ENCODE measurements around the gene R3HDML.
A peak's percentile ranks its signal among the peaks of the same experiment; 100 is the strongest.

Gene R3HDML

GRCh38 chr20:44336725-44337380 is at the start of gene R3HDML:
Gene R3HDML (plus strand): TSS chr20:44337043. CDS start chr20:44337158, 115 bp downstream.
- H3K4me3 Mint-ChIP-seq, result peak within 1 kb of the TSS; percentile 5
- H3K36me3 Mint-ChIP-seq (ENCODE audit: low read depth), result no peaks in the 10 kb centered on the region
- no peaks in the 10 kb centered on the region for H3K9me3 Mint-ChIP-seq
- no peak within 1 kb of the TSS for H3K27ac Mint-ChIP-seq
- H3K27me3 Mint-ChIP-seq (ENCODE audit: low read depth, poor library complexity), result peaks cover 9% of the 10 kb centered on the region
- no peak for DNase-seq
- no peak for TF ChIP-seq CTCF (IDR thresholded peaks at IDR 0.05)
- H3K4me1 Mint-ChIP-seq, result peaks cover 20% of the 10 kb centered on the region

GRCh38 chr20:44287272-44288097 is 49.4 kb upstream of the R3HDML start:
- Mint-ChIP-seq H3K27me3 (ENCODE audit: low read depth, poor library complexity) (peaks cover 15% of the 10 kb centered on the region), H3K4me3 (no peak overlapping the region), H3K9me3 (peaks cover 11% of the 10 kb centered on the region), H3K36me3 (ENCODE audit: low read depth) (peaks cover 11% of the 10 kb centered on the region), H3K4me1 (peaks cover 8% of the 10 kb centered on the region), H3K27ac (no peak overlapping the region)
- TF ChIP-seq CTCF (IDR thresholded peaks at IDR 0.05), result no peak
- no peak for DNase-seq

GRCh38 chr20:44288252-44288651 is 48.6 kb upstream of the R3HDML start:
- Mint-ChIP-seq H3K27me3 (ENCODE audit: low read depth, poor library complexity) (peaks cover 15% of the 10 kb centered on the region), H3K4me1 (peaks cover 8% of the 10 kb centered on the region), H3K9me3 (peaks cover 11% of the 10 kb centered on the region), H3K4me3 (no peak overlapping the region), H3K27ac (no peak overlapping the region), H3K36me3 (ENCODE audit: low read depth) (peaks cover 11% of the 10 kb centered on the region)
- TF ChIP-seq CTCF (IDR thresholded peaks at IDR 0.05), result no peak
- no peak for DNase-seq

- Mint-ChIP-seq H3K9me3 (peaks cover 11% of the 10 kb centered on the region), H3K4me3 (no peak overlapping the region), H3K36me3 (ENCODE audit: low read depth) (peaks cover 11% of the 10 kb centered on the region), H3K4me1 (peaks cover 12% of the 10 kb centered on the region), H3K27me3 (ENCODE audit: low read depth, poor library complexity) (peaks cover 10% of the 10 kb centered on the region), H3K27ac (no peak overlapping the region)
- no peak for DNase-seq
- no peak for TF ChIP-seq CTCF (IDR thresholded peaks at IDR 0.05)
Measured at GRCh38 chr20:44291754-44292153, 45.1 kb upstream of the R3HDML start.

- H3K9me3 Mint-ChIP-seq, result no peaks in the 10 kb centered on the region
- peaks cover 4% of the 10 kb centered on the region for H3K36me3 Mint-ChIP-seq (ENCODE audit: low read depth)
- TF ChIP-seq CTCF (IDR thresholded peaks at IDR 0.05), result no peak
- no peak overlapping the region for H3K4me3 Mint-ChIP-seq
- H3K27ac Mint-ChIP-seq, result peak overlapping the region; percentile 78
- no peaks in the 10 kb centered on the region for H3K27me3 Mint-ChIP-seq (ENCODE audit: low read depth, poor library complexity)
- DNase-seq, result no peak
- peaks cover 8% of the 10 kb centered on the region for H3K4me1 Mint-ChIP-seq
Measured at GRCh38 chr20:44296011-44296410, 40.8 kb upstream of the R3HDML start.

Data from nephron progenitor cell (in vitro differentiated cells).